ENCODE measurements around the gene ELSPBP1. TPM values are rescaled to one million over a fixed set of nuclear protein-coding genes. Genes with fewer than 3 reads are reported as not detected.

The ELSPBP1 gene
- total RNA-seq, 2 donors from 2014 or later, result not detected

DNA sequence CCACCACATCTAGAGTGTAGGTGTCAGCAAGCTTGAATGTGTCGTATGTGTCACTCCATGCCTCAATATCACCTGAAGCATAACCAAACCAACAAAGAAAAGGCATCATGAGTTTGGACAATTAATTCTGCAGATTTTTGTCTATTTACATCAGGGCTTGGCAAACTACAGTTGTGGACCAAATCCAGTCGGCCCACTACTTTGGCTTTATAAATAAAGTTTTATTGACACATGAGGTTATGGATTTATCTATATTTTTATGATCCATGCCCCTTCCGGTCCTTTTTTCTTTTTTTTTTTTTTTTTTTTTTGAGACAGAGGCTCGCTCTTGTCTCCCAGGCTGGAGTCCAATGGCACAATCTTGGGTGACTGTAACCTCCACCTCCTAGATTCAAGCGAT is 58.6 kb downstream of the ELSPBP1 start:
- H3K4me1 Mint-ChIP-seq, result no peaks in the 10 kb centered on the region
- no peak for DNase-seq
- no peaks in the 10 kb centered on the region for H3K27me3 ChIP-seq (ENCODE audit: control insufficient read depth, insufficient read depth, low read length, poor library complexity, severe bottlenecking)
- TF ChIP-seq, protein P1, sequence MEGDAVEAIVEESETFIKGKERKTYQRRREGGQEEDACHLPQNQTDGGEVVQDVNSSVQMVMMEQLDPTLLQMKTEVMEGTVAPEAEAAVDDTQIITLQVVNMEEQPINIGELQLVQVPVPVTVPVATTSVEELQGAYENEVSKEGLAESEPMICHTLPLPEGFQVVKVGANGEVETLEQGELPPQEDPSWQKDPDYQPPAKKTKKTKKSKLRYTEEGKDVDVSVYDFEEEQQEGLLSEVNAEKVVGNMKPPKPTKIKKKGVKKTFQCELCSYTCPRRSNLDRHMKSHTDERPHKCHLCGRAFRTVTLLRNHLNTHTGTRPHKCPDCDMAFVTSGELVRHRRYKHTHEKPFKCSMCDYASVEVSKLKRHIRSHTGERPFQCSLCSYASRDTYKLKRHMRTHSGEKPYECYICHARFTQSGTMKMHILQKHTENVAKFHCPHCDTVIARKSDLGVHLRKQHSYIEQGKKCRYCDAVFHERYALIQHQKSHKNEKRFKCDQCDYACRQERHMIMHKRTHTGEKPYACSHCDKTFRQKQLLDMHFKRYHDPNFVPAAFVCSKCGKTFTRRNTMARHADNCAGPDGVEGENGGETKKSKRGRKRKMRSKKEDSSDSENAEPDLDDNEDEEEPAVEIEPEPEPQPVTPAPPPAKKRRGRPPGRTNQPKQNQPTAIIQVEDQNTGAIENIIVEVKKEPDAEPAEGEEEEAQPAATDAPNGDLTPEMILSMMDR (conservative IDR thresholded peaks at IDR 0.05), result no peak
- peaks cover 6% of the 10 kb centered on the region for H3K9me3 ChIP-seq (ENCODE audit: control insufficient read depth, low read length)
- no peaks in the 10 kb centered on the region for H3K36me3 Mint-ChIP-seq (ENCODE audit: low read depth)
- no peaks in the 10 kb centered on the region for H3K4me1 ChIP-seq (ENCODE audit: control insufficient read depth, insufficient read depth, low read length)
- H3K27me3 Mint-ChIP-seq (ENCODE audit: insufficient read depth), result peaks cover 5% of the 10 kb centered on the region
- no peak overlapping the region for H3K9ac ChIP-seq (ENCODE audit: extremely low read depth, low read length, poor library complexity, severe bottlenecking)
- peaks cover 14% of the 10 kb centered on the region for H3K9me3 Mint-ChIP-seq
- WGBS, 2 experiments (ENCODE audit: insufficient coverage in 1 of 2, insufficient read length in 1 of 2), result 82% methylated on average over 3 to 5 of the region's 5 CpGs
- no peak overlapping the region for H3K4me3 Mint-ChIP-seq
- no peak overlapping the region for H3K27ac Mint-ChIP-seq
- no peak overlapping the region for H3K4me3 ChIP-seq (ENCODE audit: low read length)
- H3K36me3 ChIP-seq (ENCODE audit: control insufficient read depth, insufficient read depth, low read length), result no peaks in the 10 kb centered on the region
- H3K27ac ChIP-seq (ENCODE audit: low read depth, low read length), result no peak overlapping the region

- H3K4me1 Mint-ChIP-seq, result no peaks in the 10 kb centered on the region
- peaks cover 5% of the 10 kb centered on the region for H3K27me3 Mint-ChIP-seq (ENCODE audit: insufficient read depth)
- WGBS, 2 experiments (ENCODE audit: insufficient coverage in 1 of 2, insufficient read length in 1 of 2), result 70 to 73% methylated on average over 4 to 5 of the region's 5 CpGs
Observed at GRCh38 chr19:48053856-48054255, 59.4 kb downstream of the ELSPBP1 start.

GRCh38 chr19:48059331-48059730 is 64.9 kb downstream of the ELSPBP1 start:
- no peaks in the 10 kb centered on the region for H3K27me3 ChIP-seq (ENCODE audit: control insufficient read depth, insufficient read depth, low read length, poor library complexity, severe bottlenecking)
- 75 to 85% methylated on average over 4 to 6 of the region's 6 CpGs for WGBS, 2 experiments (ENCODE audit: insufficient coverage in 1 of 2, insufficient read length in 1 of 2)
- no peak overlapping the region for H3K4me3 Mint-ChIP-seq
- peaks cover 1% of the 10 kb centered on the region for H3K27me3 Mint-ChIP-seq (ENCODE audit: insufficient read depth)
- H3K27ac ChIP-seq (ENCODE audit: low read depth, low read length), result no peak overlapping the region
- H3K9me3 Mint-ChIP-seq, result no peaks in the 10 kb centered on the region
- H3K4me1 Mint-ChIP-seq, result peaks cover 5% of the 10 kb centered on the region
- H3K9me3 ChIP-seq (ENCODE audit: control insufficient read depth, low read length), result no peaks in the 10 kb centered on the region
- H3K4me1 ChIP-seq (ENCODE audit: control insufficient read depth, insufficient read depth, low read length), result no peaks in the 10 kb centered on the region
- H3K36me3 ChIP-seq (ENCODE audit: control insufficient read depth, insufficient read depth, low read length), result no peaks in the 10 kb centered on the region
- H3K9ac ChIP-seq (ENCODE audit: extremely low read depth, low read length, poor library complexity, severe bottlenecking), result no peak overlapping the region
- H3K4me3 ChIP-seq (ENCODE audit: low read length), result no peak overlapping the region
- H3K36me3 Mint-ChIP-seq (ENCODE audit: low read depth), result no peaks in the 10 kb centered on the region
- DNase-seq, result no peak
- TF ChIP-seq, protein P1 (conservative IDR thresholded peaks at IDR 0.05), result no peak
- no peak overlapping the region for H3K27ac Mint-ChIP-seq

More at GRCh38 chr19:48053856-48054255, 59.4 kb downstream of the ELSPBP1 start:
- peaks cover 14% of the 10 kb centered on the region for H3K9me3 Mint-ChIP-seq
- Histone ChIP-seq H3K36me3 (ENCODE audit: control insufficient read depth, insufficient read depth, low read length) (no peaks in the 10 kb centered on the region), H3K4me3 (ENCODE audit: low read length) (no peak overlapping the region), H3K27me3 (ENCODE audit: control insufficient read depth, insufficient read depth, low read length, poor library complexity, severe bottlenecking) (no peaks in the 10 kb centered on the region), H3K9me3 (ENCODE audit: control insufficient read depth, low read length) (peaks cover 6% of the 10 kb centered on the region), H3K27ac (ENCODE audit: low read depth, low read length) (no peak overlapping the region), H3K9ac (ENCODE audit: extremely low read depth, low read length, poor library complexity, severe bottlenecking) (no peak overlapping the region), H3K4me1 (ENCODE audit: control insufficient read depth, insufficient read depth, low read length) (no peaks in the 10 kb centered on the region)
- TF ChIP-seq, protein P1 (conservative IDR thresholded peaks at IDR 0.05), result no peak
- no peak overlapping the region for H3K4me3 Mint-ChIP-seq
- DNase-seq, result no peak
- H3K27ac Mint-ChIP-seq, result no peak overlapping the region
- H3K36me3 Mint-ChIP-seq (ENCODE audit: low read depth), result no peaks in the 10 kb centered on the region

Data from endodermal cell (in vitro differentiated cells).